Lung (tissue), 12 donors: Measurements from ENCODE around the gene CNTNAP2. TPM values are rescaled to one million over a fixed set of nuclear protein-coding genes. Genes with fewer than 3 reads are reported as not detected.

Experiments
- ATAC-seq: fragments of 200-7000 bp; cut with Tn5 transposase; one replicate; pipeline ENCODE4 v1.9.1; 2020; ENCODE audit warnings: moderate number of reproducible peaks; ENCODE audit not compliant: insufficient read depth, low FRiP score
- DNase-seq, 3 donors: peaks; one replicate each; pipeline ENCODE4 v3.0.0-alpha.2; 2013 to 2017
- H3K27ac ChIP-seq, 2 donors: one replicate each; pipeline ENCODE4 v1.5.1; 2013; ENCODE audit warnings: mild to moderate bottlenecking in 2 of 2, moderate library complexity in 2 of 2, control low read depth in 1 of 2, inconsistent platforms in 1 of 2, low read depth in 1 of 2, low read length in 1 of 2
- H3K27me3 ChIP-seq, 3 donors: one replicate each; pipeline ENCODE4 v1.5.1; 2013; ENCODE audit warnings: low read length in 2 of 3; ENCODE audit not compliant: control insufficient read depth in 3 of 3, insufficient read depth in 3 of 3
- H3K36me3 ChIP-seq, 4 donors: one replicate each; pipeline ENCODE4 v1.5.1; 2013; ENCODE audit warnings: low read length in 4 of 4, mild to moderate bottlenecking in 1 of 4, moderate library complexity in 1 of 4; ENCODE audit not compliant: control insufficient read depth in 4 of 4, insufficient read depth in 4 of 4
- H3K4me1 ChIP-seq, 5 donors: one replicate each; pipeline ENCODE4 v1.5.1; 2013; ENCODE audit warnings: low read length in 5 of 5, mild to moderate bottlenecking in 2 of 5, moderate library complexity in 1 of 5; ENCODE audit not compliant: control insufficient read depth in 5 of 5, insufficient read depth in 5 of 5
- H3K4me3 ChIP-seq: one replicate; pipeline ENCODE4 v1.5.1; 2013; ENCODE audit warnings: mild to moderate bottlenecking, control low read depth, moderate library complexity
- H3K9ac ChIP-seq, 2 donors: one replicate each; pipeline ENCODE4 v1.5.1; 2013; ENCODE audit warnings: low read length in 2 of 2, control low read depth in 1 of 2; ENCODE audit not compliant: insufficient read depth in 1 of 2
- H3K9me3 ChIP-seq, 4 donors: one replicate each; pipeline ENCODE4 v1.5.1; 2013; ENCODE audit warnings: low read length in 3 of 4, mild to moderate bottlenecking in 1 of 4, moderate library complexity in 1 of 4; ENCODE audit not compliant: control insufficient read depth in 4 of 4, insufficient read depth in 3 of 4
- CTCF ChIP-seq: IDR thresholded peaks from 2 replicates; pipeline ENCODE4 v1.5.1; 2012; ENCODE audit warnings: mild to moderate bottlenecking; ENCODE audit errors: control extremely low read depth, extremely low read depth
- WGBS, 2 donors: extraction: QIAGEN DNeasy Blood & Tissue Kit; methylation state at CpG; one replicate each; pipeline ENCODE4 v1.1.7; 2013; 5-methylcytosine and 5-hydroxymethylcytosine counted together
- polyA plus RNA-seq, 2 donors: library from polyadenylated mRNA; stranded (reverse); fragments of 200-250 nt; gene quantifications; one replicate each; pipeline ENCODE4 v1.2.1, GENCODE V29; 2013
- total RNA-seq, 2 donors: library from RNA; depleted of rRNA in 1 of 2; stranded (reverse); fragments of >200 nt in 1 of 2; gene quantifications; one replicate each; pipeline ENCODE4 v1.2.1, GENCODE V29; 2014 to 2021
- donor health status: control.
- donor health status: control.
- donor health status: Bipolar disorder and iron deficiency.
- donor health status: healthy.
- donor health status: DM: yes; HTN: yes; CAD: no.

CNTNAP2 gene
- total and polyA plus RNA-seq, 4 donors = 0.18 to 45.3 (median 0.52) TPM

DNA sequence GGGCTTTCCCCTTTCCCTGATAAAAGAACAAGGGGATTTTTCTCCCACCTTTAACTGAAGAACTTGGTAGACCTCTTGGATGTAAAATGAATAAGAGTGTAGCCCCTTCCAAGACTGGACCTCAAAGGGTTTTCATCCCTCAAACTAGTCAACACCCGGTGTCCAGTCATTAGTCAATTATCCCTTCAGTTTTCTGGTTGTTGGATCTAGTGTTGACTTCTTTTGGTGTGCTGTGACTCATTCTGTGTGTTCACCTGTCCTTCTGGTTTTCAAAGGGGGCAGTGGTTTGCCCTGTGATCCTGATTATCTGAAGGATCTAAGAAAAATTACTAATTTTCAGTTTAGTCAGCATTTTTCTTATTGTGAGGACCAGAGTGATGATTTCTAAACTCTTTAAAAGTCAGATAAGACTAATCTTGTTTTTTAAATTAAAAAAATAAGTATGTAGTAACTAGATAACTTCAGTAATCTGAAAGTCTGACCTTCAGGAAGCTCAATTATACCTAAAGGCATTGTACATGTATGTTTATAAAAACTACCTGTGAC, 583.5 kb downstream of the CNTNAP2 start:
- Histone ChIP-seq H3K4me3 (no peak overlapping the region), H3K27me3 (no peaks in the 10 kb centered on the region), H3K4me1 (peaks cover 0 to 11% (median 0%) of the 10 kb centered on the region in 5 donors), H3K9me3 (peaks cover 0 to 3% (median 0%) of the 10 kb centered on the region in 4 donors), H3K27ac (no peak overlapping the region), H3K9ac (no peak overlapping the region), H3K36me3 (no peaks in the 10 kb centered on the region)
- DNase-seq (no peak), ATAC-seq (no peak)
- WGBS, 2 donors = 80 to 100% methylated on average over 1 of the region's 1 CpG
- TF ChIP-seq CTCF = no peak

GRCh38 chr7:146701166-146701565, 584.6 kb downstream of the CNTNAP2 start:
- no peak for ATAC-seq
- Histone ChIP-seq H3K4me3 (no peak overlapping the region), H3K27ac (no peak overlapping the region), H3K36me3 (no peaks in the 10 kb centered on the region), H3K27me3 (no peaks in the 10 kb centered on the region), H3K4me1 (peaks cover 0 to 11% (median 0%) of the 10 kb centered on the region in 5 donors), H3K9me3 (peaks cover 0 to 3% (median 0%) of the 10 kb centered on the region in 4 donors), H3K9ac (no peak overlapping the region)
- peak in 2 of 3 donors; percentile 19 to 54 for DNase-seq
- no peak for TF ChIP-seq CTCF
- 45 to 68% methylated on average over 3 of the region's 3 CpGs for WGBS, 2 donors

- Histone ChIP-seq H3K4me1 (peaks cover 0 to 11% (median 0%) of the 10 kb centered on the region in 5 donors), H3K27ac (no peak overlapping the region), H3K27me3 (no peaks in the 10 kb centered on the region), H3K36me3 (no peaks in the 10 kb centered on the region), H3K4me3 (no peak overlapping the region), H3K9ac (no peak overlapping the region), H3K9me3 (peaks cover 0 to 3% (median 0%) of the 10 kb centered on the region in 4 donors)
- 89 to 91% methylated on average over 1 of the region's 1 CpG for WGBS, 2 donors
- TF ChIP-seq CTCF = no peak
- no peak for ATAC-seq
- no peak for DNase-seq
Observed at GRCh38 chr7:146702898-146703297, 586.3 kb downstream of the CNTNAP2 start.
